ENCODE data around the gene LAMA5.

Gene LAMA5

DNA sequence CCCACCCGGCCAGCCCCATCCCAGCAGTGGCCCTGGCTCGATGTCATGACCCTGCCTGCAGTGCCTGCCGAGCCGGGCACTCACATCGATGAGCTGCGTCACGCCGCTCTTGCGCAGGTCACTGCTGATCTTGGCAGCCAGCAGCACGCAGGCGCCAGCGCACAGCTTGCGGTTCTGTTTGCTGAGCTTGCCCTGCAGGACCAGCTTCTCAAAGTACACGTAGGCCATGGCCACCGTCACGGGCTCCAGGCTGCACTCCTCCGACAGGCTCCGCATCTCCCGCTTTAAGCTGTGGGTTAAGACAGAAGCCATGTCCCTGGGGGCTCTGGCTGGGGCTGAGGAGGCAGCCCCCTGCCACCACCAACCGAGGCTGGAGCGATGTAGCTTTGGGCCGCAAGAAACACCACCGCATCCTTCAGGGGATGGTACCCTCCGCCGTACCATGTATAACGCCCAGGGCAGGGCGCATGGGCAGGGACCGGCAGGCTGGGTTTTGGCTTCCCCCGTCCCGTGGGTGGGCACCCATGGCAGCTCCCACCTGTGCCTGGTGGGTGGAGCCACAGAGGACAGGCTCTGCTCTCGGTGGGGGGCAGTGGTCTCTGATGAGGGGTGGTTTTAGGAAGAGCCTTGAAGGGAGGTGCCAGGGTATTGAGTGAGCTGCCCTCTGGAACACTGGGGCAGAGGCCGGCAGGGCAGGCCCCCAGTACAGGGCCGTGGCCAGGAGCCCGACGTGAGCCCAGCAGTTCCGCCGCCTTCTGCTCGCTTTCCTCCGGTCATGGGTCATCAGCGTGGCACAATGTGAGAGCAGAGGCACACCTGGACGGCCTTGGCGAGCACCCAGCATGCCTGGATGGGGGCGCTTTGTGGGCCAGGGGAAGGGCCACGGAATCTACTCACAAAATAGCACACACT lies 24.3 kb upstream of the LAMA5 start:
- DNase-seq (ENCODE audit: low spot score), result no peak
- no peak for TF ChIP-seq CTCF (IDR thresholded peaks at IDR 0.05; ENCODE audit: extremely low read depth, missing control alignments)

DNA sequence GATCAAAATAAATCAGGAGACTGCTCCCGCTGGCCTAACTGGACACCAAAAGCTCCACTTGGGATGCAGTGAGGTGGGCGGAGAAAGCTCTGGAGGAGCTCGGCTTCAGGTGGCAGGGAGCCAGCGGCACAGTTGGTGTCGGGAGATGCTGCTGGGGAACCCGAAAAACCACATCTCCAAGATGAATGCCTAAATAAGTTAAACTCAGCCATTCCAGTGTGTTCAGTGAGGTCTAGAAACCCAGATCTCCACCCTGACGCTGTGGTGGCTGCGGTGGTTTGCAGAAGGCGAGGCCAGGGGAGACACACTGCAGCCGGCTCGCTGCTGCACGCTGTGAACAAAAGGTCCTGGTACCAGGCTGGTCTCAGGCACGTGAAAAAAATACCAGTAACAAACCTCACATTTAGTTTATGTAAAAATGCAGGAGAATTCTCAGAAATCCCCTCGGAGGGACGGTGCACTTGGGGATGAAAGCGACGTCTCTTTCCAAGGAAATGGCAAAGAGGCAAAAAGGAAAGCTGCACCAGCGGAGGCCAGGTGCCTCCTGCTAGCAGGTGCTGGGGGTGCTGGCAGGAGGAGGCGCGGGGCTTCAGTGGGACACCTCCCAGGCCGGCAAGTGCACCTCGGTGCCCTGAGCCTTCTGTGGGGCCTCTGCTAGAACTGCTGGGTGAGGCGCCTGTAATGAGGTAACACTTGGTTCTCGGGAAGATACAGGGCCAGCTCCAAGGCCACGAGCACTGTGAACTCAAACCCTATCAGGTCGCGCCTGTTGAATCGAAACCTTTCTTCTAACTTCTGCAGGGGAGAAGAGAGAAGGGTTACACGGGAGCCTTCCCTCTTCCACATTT lies 23.4 kb upstream of the LAMA5 start:
- DNase-seq (ENCODE audit: low spot score), result no peak
- TF ChIP-seq CTCF (IDR thresholded peaks at IDR 0.05; ENCODE audit: extremely low read depth, missing control alignments), result no peak

DNA sequence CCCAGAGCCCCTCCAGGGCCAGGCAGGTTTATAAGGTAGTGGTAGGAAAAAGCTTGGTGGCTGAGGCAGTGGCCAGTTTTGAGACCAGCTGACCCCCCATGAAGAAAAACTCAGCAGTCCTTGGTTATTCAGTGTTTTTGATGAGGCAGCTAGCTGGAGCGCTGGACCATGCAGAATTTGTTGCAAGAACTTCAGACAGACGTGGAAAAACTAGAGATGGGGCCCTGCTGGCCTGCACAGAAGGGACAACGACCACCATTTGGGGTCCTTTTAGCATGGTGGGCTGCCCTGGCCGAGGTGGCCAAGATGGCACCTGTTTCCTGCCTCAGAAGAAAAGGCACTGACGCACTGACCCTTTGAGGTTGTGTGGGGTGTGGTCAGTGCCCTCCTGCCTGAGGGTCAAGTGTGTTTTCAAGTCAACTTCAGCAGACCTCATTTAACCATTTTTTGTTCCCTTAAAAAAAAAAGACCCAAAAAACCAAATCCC lies 22.5 kb upstream of the LAMA5 start:
- no peak for TF ChIP-seq CTCF (IDR thresholded peaks at IDR 0.05; ENCODE audit: extremely low read depth, missing control alignments)
- no peak for DNase-seq (ENCODE audit: low spot score)

- no peak for TF ChIP-seq CTCF (IDR thresholded peaks at IDR 0.05; ENCODE audit: extremely low read depth, missing control alignments)
- DNase-seq (ENCODE audit: low spot score), result no peak
Observed at GRCh38 chr20:62388839-62389600, 21.9 kb upstream of the LAMA5 start.

GRCh38 chr20:62387933-62388635 lies 21.0 kb upstream of the LAMA5 start:
- no peak for DNase-seq (ENCODE audit: low spot score)
- TF ChIP-seq CTCF (IDR thresholded peaks at IDR 0.05; ENCODE audit: extremely low read depth, missing control alignments), result no peak

DNA sequence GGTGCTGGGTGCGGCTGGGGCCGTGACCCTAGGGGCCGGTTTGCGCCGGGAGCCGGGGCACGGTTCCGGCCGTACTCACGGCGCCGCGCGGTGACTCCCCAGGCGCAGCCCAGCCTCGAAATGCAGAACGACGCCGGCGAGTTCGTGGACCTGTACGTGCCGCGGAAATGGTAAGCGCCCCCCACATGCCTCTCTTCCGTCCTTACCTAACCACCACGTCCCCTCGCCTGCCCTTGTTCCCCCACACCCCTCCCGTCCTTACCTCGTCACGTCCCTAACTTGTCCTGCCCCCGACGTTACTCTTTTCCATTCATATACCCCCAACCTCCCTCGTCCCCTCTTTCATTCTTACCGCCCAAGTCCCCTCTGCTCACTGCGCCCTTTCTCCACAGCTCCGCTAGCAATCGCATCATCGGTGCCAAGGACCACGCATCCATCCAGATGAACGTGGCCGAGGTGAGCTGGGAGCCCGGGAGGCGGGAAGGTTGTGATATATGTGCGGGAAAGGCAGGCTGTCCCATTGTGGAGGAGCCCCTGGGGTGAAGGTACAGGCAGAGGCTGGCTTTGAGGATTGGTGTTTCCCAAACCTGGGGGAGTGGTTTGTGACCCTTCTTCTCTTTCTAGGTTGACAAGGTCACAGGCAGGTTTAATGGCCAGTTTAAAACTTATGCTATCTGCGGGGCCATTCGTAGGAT lies 20.3 kb upstream of the LAMA5 start:
- no peak for TF ChIP-seq CTCF (IDR thresholded peaks at IDR 0.05; ENCODE audit: extremely low read depth, missing control alignments)
- DNase-seq (ENCODE audit: low spot score), result no peak

Measured in GM20000 (cell line).